Stimulated activated CD4-positive, alpha-beta T cell treated with anti-CD3 and anti-CD28 coated beads, Interleukin-15, amount 100 ng/mL, for 48 hours (primary cell): ENCODE measurements around the gene CNFN.

Source experiments
- DNase-seq, 2 donors: peaks; one replicate each; pipeline ENCODE4 v3.0.0-alpha.2; 2020; ENCODE audit warnings: low read depth in 2 of 2

Gene CNFN, protein sequence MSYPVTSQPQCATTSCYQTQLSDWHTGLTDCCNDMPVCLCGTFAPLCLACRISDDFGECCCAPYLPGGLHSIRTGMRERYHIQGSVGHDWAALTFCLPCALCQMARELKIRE

DNA sequence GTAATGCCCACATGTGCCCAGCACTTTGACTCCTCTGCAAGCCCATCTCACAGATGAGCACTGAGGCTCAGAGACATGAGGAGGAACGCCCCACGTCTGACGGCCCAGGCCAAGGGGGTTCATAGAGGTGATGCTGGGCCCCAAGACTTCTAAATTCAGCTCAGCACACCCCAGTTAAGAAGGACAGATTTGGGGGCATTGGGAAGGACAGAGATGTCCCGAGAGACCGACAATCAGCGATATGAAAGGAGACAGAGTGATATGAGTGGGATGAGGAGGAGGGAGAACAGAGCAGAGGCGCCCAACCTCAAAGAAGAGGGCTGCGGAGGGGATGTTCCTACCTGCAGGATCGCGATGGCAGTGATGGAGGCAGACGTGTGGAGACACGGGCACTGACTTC lies at the start of gene CNFN:
Gene CNFN, minus strand, starts transcription at position 399 of the 400 bp plus-strand sequence. CDS start 1,260 bp downstream, outside the sequence.
- no peak for DNase-seq

DNA sequence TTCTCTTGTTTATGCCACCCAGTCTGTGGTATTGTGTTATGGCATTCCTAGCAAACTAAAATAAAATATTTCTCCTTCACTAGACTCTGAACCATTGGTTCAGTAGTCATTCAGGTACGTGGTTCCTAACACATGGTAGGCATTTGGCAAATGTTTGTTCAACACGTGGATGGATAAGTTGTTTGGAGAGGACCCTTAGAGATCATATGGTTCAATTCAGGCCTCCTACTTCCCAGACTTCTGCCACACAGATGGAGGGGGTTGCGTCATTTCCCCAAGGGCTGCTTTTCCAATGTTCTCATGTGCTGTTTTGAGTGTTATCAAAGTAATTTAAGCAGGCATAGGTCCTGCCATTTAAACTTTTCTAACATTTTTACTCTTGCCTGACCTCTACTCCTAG lies 45.9 kb upstream of the CNFN start:
- DNase-seq, result no peak

DNA sequence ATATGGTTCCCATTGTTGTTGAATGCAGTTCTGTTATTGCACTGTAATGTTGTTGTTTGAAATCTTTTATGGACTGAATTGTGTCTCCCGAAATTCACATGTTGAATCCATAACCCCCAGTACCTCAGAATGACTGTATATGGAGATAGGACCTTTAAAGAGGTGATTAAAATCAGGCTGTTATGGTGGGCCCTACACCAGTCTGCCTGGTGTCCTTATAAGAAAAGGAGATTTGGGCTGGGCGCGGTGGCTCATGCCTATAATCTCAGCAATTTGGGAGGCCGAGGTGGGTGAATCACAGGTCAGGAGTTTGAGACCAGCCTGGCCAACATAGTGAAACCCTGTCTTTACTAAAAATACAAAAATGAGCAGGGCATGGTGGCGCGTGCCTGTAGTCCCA lies 45.2 kb upstream of the CNFN start:
- DNase-seq, result no peak

DNA sequence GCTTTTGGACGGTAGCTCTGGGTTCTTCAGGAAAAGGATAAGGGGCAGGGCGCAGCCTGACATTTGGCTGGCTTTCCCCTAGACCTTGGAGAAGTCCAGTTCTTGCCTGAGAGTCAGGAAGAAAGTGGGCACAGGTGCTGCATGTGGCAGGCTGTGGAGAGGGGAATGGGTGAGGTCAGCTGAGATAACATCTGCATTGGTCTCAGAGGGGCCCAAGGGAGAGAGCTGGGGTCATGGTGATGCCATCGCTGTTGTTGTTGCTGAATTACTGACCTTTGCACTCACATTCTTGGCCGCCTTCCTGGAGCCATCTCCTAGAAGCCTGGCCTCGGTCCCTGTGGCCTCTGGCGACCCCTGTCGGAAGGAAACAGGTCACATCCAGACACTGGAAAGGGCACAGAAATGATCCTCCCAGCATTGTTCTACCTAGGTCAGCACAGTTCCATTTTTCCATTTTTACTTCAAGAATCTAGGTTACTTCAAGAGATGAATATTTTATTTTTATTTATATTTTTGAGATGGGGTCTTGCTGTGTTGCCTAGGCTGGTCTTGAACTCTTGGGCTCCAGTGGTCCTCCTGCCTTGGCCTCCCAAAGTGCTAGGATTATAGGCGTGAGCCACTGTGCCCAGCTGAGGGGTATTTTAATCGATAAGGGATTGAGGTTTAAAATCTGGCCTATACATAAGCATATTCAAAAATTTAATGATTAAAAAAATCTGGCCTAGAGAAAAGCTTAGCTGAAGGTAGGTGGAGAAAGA lies 43.6 kb upstream of the CNFN start:
- peak; percentile 30 to 58 for DNase-seq

DNA sequence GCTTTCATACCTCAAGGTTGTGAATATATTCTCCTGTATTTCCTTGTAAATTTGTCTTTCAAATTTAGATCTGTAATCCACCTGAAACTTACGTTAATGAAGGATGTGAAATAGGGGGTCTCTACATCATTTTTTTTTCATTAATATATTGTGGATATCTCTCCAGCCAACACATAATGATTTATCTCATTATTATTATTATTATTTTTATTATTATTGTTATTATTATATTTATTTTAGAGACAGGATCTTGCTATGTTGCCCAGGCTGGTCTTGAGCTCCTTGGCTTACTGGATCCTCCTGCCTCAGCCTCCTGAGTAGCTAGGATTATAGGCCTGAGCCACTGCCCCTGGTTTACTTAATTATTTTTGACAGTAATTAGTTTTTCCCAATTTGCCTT lies 41.4 kb upstream of the CNFN start:
- no peak for DNase-seq

DNA sequence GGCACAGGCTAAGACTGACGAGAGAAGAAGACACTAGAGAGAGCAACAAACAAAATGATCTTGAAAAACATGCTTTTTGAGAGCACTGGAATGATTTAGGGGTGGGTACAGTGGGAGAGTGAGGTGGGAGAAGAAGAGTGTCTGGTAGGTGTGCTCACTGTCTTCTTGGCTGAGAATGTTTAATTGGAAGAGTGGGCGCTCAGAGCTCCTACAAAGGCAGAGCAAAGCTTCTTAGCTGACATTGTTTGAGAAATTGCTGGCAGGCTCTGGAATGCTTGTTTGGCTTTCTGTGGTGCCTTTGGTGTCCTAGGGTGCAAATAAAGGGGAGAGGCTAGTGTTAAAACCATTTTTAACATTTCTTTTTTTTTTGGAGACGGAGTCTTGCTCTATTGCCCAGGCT lies 38.6 kb upstream of the CNFN start:
- no peak for DNase-seq

DNA sequence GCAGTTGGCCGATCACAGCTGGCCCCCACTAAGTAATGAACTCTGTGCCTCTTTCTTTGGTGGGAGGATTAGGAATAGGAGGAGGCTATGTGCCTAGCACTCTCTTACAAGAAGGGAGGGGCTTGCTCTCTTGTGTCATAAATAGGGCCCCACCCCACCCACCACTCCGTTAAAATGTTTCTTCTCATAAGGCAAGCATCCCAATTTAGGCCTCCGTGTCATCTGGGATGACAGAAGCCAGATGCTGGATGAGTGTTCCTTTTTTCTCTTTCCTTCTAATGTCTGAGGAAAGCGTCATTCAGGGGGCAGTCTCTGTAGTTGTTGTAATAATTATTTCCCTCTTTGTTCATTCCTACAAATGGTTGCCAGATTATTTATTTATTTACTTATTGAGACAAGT lies 37.2 kb upstream of the CNFN start, which contains the start of gene LIPE:
Gene LIPE, minus strand, starts transcription at position 76 of the 400 bp plus-strand sequence. CDS start 239 bp downstream, outside the sequence.
- DNase-seq, result no peak

DNA sequence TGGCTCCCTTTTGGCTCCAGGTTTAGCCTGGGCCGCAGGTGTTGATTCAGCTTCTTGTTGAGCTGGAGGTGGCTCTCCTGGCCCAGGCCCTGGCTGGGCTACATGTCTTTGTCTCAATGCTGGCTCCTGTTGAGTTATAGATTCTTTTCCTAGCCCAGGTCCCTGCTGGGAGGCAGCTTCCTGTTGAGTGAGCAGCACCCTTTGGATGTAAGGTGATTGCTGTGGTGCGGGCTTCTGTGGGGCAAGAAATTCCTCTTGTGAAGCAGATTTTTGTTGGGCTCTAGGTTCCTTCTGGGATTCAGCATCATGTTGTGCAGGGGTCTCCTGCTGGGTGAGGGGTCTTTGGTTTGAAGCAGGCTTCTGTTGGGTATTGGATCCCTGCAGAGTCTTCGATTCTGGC lies 36.5 kb upstream of the CNFN start:
- DNase-seq, result no peak

DNA sequence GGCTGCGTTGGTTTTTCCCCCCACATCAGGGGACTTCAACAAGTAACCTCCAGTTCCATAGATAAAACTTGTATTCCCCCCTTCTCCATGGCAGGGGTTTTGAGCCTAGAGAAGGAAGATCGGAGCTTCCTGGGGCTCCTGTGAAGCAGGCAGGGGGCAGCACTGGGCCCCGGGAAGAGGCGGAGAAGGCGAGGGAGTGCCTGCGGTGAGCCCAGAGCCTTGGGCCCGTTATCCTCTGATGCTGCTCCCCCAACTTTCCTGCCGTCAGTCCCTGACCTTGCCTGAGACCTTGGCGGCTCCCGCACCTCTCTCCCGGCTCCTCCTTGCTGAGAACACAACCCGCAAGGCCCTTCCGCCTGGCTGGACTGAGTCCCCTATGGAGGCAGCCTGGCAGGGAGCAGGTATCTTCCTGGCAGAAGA lies 34.6 kb upstream of the CNFN start:
- no peak for DNase-seq

DNA sequence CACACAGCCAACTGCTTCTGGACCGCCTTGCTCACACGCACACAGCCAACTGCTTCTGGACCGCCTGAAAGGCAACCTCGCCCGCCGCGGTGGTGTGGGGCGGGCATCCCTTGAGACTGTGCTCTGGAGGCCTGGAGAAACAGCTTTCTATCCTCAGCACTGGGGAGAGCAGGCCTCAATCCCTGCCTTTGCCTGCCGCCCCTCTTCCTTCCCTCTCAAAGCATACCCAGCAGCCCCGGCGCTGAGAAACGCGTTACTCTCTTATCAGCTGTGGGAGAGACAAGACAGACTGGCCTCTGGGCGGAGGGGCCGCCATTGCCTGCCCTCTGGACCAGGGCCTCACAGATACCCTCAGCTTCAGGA lies 34.2 kb upstream of the CNFN start:
- no peak for DNase-seq

DNA sequence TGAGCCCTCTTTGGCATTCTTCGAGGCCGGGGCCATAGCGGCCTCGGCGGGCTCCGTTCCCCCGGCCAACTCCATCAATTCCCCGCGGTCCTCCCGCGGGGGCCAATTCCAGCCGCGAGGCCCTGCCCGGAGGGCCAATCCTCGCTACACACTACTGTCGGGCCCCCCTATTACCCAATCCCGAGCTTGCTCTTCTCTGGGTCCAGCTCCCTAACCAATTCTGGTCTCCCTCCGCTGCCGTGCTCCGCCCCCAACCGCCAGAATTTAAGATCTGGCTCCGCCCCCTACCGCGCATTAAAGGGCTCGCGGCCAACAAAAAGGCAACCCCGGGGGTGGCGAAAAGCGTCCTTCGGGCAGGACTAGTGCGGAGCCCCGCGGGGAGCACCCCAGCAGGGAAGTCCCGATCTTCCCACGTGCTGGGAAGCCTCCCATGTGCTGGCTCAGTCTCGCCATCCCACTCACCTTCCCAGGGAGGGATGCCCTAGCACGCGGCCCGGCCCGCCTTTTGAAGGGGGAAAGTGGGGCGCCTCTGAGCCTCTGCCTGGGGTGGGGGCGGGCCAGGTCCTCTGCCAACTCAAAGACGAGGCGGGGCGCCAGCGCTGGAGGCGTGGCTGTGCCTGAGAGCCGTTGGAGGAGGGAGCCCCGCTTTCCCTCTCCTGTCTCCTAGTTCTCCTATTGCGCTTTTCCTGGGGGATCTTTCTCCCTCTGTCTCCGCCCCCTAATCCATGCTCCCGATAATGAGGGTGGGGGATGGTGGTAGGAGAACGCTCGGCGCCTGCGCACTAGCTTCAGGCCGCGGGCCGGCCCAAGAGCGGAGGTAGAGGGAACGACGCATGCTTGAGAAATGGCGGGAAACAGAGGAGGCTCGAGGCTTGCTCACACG lies 33.6 kb upstream of the CNFN start:
- DNase-seq, result peak; percentile 87 to 93

DNA sequence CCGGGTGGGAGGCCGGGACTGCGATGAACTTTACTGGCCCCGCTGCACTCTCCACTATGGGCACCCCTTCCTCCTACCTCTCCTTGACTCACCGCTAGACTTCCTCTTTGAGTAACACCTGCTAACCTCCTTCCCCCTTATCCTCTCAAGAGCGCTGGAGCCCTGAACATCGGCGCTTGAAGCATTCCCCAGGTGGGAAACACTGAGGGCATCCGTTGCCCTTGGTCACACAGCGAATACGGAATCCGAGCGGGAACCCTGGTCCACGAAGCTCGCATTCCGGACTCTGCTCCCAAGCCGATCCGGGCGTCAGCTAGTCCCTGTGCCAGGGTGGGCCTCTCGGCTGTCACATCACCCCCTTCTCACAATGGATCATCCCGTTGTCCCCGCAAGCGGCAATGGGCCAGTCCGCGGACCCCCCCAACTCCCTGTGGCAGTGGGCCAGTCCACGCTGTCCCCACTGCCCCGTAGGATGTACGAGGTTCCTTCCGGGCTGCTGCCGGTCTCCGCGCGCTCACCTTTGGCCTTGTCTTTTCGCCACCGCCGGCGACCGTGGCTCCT lies 32.9 kb upstream of the CNFN start:
- peak; percentile 28 to 34 for DNase-seq

DNA sequence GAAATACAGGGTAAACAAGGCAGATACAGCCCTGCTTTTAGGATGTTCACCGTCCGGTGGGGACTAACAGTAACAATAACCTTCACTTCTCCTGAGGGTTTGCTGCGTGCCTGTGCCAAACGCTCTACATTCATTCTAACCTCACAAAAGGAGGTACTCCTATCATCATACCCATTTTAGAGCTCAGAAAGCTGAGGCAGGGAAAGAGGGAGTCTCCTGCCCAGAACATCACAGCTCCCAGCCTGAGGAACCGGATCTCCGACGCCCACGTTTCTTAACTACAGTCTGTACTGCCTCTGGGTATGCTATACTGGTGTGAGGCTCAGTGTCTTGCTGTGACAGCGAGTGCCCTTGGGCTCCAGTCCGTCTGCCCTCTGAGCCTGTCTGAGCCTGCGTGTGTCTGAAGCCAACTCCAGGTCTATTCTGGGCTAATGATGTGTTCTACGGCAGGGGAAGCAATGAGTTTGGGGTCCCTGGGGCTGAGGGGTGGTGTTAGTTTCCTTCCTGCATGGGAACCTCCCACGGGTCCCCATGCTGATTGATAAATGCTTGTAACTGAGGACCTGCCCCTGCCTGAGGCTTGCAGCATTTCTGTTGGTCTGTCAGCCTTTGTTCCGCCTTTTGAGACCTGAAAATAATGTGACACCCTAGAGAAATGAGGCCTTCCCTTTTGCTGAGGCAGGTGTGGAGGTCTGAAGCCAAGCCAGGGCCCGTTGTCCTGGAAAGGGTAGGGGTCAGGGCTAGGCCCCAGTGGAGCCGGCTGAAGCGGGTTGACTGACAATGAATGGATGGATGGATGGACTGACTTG lies 32.2 kb upstream of the CNFN start:
- DNase-seq, result no peak

DNA sequence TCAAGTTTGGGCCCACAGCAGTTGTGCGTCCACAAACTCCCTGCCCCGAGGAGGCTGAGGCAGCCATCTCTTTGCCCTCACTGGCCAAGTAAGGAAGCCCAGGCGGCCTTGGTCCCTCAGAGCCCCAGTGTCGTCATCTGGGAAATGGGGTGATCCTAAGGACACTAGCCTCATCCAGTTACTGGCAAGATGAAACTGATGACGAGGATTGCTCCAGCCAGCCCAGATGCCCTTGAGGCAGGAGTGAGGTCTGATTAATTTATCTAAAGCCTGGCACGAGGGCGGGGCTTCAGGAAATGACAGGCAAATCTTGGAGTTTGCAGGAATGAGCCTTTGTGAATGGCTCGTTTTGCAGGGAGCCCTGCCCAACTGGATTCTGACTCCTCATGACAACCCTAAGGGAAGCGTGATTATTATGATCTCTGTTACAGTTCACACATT lies 31.5 kb upstream of the CNFN start:
- no peak for DNase-seq

DNA sequence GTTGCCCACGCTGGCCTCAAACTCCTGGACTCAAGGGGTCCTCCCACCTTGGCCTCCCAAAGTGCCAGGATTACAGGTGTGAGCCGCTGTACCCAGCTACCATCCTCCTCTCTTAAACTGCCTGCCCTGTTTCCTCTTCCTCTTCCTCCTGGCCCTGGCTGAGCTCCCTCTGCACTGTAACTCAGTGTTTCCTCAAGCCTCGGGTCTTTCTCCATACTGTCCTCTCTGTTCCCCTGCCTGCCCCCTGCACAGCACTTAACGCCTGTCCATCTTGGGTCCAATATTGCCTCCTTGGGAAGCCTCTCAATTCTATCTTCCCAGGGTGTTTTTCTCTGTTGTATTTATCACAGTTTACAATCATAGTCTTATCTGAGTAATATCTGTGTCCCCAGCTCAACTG lies 31.0 kb upstream of the CNFN start:
- DNase-seq, result no peak

DNA sequence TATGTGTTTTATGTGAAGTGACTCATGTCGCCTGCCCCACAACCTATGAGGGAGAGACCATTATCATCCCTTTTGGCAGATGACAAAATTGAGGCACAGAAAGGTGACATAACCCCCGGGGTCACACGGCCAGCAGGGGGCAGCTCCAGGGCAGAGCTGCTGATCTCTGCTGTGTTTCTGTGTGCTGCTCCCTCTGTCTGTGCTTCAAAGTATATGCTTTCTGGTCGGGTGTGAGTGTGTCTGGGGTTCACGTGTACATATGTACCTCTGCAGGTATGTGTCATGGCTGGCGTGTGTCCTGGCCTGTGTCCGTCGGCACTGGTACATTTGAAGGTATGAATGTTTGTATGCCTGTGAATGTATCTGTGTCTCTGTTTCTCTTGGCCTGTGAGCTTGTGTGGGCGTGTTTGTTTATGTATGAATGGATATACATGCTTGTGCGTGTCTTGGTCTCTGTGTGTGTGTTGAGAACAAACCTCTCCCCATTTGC lies 30.0 kb upstream of the CNFN start:
- peak; percentile 56 to 74 for DNase-seq

DNA sequence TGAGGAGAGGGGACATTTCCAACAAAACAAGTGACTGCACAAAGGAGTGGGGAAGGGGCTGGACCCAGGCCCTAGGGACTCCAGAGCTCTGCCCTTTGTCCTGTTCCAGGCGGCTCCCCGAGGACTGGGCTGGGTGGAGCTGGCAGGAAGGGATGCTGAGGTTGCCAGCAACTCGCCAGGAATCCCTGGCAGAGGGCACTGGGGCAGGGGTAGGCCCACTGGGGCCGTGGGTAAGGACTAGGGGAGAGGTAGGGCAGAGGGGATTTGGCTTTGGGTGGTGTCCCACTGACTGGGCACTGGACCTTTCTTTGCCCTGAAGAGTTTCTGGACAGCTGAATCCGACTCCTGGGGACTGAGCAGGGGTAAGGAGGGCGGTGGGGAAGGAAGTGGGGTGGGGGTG lies 29.2 kb upstream of the CNFN start:
- no peak for DNase-seq

DNA sequence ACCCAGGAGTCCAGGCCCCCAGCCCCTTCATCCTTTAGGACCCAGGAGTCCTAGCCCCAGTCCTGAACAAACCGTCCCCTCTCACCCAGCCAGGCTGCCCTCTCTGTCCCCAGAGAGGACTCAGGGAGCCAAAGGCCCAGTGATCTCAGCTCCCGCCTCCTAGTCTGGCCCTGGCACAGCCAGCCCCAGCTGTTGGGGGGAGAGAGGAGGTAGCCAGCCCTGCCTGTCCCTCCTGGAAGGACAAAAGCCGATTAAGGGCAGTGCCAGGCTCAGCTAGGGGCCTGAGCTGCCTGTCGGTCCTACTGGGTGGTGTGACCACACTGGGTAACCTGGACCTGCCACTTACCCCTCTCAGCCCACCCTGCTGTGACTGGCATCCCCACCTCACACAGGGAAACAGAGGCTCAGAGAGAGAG lies 22.6 kb upstream of the CNFN start:
- no peak for DNase-seq

DNA sequence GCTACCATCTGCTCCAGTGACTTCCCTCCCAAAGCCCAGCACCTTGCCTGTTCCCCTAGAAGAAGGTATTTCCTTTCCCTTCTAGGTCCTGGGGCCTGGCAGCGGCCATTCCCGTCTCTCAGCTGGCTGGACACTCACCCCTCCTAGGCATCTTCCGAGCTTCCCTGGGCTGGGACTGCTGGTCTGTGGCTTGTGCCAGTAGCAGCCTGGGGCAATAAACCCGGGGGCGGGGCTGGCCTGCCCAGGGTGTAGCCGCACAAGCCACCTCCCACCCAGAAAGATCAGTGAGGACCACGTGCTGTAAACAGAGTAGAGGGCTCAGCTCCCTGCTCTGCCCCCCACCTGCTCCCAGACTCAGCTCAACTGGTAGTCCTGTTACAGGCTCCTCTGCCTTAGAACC lies 22.1 kb upstream of the CNFN start:
- no peak for DNase-seq

DNA sequence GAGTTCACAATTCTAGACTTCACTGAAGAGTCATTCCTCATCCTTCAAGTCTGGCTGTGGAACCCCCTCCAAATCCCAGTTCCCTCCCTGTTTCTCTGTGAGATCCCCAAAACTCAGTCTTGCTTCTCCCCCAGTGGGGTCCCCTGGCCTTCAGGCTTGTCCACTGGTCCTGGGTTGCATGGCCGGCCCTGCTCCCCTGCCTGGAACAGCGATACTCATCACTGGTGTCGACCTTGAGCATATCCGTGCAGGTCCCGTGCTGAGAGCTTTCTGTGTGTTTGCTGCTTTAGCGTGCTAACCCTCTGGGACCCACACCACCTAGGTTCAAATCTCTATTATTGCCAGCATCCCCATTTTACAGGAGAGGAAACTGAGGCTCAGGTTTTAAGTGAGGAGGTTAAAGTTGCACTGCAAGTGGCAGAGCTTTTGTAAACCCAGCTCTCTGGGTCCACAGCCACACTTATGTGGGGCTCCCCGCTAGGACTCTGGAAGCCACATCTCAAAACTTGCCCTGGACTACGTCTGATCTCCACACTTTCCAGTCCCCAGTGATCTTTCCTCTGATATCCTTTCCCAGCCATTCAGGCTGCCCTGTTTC lies 21.6 kb upstream of the CNFN start:
- no peak for DNase-seq

DNA sequence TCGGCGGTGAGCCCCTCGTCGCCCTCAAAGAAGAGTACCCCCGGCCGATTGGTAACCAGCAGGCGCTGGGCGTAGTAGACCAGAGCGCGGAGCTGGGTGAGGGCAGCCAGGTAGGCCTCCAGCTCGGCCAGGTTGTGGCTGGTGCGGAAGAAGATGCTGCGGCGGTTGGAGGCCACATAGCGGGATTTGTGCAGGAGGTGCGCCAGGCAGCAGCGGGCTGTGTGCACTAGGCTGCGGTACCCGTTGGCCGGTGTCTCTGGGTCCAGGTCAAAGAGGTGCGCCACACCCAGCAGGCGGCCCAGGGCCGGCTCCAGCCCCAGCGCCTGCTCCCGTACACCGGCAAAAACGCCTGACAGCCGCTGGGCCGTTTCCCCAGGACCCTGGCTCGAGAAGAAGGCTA lies 20.3 kb upstream of the CNFN start:
- no peak for DNase-seq
